HG03460 (cell line): Measurements from ENCODE around the gene RAI1.
"Not testable (repeated sequence)": the region's sequence is repeated elsewhere in the genome, so short reads cannot be mapped to it uniquely, and the experiment has no call there.

Source experiments
- ATAC-seq: cut with Tn5 transposase; IDR thresholded peaks from one replicate; pipeline ENCODE4 v1.9.1; 2021; ENCODE audit not compliant: unreplicated experiment

The RAI1 gene

DNA sequence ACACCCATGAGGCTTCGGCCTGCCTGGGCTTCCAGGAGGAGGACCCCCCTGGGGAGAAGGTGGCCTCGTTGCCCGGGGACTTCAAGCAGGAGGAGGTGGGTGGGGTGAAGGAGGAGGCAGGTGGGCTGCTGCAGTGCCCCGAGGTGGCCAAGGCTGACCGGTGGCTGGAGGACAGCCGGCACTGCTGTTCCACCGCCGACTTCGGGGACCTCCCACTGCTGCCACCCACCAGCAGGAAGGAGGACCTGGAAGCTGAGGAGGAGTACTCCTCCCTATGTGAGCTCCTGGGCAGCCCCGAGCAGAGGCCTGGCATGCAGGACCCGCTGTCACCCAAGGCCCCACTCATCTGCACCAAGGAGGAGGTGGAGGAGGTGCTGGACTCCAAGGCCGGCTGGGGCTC lies 114.0 kb downstream of the RAI1 start:
- no peak for ATAC-seq

DNA sequence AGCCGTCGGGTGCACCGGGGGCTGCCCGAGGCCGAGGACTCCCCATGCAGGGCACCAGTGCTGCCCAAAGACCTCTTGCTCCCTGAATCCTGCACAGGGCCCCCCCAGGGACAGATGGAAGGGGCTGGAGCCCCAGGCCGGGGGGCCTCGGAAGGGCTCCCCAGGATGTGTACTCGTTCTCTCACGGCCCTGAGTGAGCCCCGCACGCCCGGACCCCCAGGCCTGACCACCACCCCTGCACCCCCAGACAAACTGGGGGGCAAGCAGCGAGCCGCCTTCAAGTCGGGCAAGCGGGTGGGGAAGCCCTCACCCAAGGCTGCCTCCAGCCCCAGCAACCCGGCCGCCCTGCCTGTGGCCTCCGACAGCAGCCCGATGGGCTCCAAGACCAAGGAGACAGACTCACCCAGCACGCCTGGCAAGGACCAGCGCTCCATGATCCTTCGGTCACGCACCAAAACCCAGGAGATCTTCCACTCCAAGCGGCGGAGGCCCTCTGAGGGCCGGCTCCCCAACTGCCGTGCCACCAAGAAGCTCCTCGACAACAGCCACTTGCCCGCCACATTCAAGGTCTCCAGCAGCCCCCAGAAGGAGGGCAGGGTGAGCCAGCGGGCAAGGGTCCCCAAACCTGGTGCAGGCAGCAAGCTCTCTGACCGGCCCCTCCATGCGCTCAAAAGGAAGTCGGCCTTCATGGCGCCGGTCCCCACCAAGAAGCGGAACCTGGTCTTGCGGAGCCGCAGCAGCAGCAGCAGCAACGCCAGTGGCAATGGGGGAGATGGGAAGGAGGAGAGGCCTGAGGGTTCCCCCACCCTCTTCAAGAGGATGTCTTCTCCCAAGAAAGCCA lies 114.9 kb downstream of the RAI1 start:
- ATAC-seq, result no peak

DNA sequence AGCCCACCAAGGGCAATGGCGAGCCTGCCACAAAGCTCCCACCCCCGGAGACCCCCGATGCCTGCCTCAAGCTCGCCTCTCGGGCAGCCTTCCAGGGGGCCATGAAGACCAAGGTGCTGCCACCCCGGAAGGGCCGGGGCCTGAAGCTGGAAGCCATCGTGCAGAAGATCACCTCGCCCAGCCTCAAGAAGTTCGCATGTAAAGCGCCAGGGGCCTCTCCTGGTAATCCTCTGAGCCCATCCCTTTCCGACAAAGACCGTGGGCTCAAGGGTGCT lies 115.5 kb downstream of the RAI1 start:
- ATAC-seq, result no peak

DNA sequence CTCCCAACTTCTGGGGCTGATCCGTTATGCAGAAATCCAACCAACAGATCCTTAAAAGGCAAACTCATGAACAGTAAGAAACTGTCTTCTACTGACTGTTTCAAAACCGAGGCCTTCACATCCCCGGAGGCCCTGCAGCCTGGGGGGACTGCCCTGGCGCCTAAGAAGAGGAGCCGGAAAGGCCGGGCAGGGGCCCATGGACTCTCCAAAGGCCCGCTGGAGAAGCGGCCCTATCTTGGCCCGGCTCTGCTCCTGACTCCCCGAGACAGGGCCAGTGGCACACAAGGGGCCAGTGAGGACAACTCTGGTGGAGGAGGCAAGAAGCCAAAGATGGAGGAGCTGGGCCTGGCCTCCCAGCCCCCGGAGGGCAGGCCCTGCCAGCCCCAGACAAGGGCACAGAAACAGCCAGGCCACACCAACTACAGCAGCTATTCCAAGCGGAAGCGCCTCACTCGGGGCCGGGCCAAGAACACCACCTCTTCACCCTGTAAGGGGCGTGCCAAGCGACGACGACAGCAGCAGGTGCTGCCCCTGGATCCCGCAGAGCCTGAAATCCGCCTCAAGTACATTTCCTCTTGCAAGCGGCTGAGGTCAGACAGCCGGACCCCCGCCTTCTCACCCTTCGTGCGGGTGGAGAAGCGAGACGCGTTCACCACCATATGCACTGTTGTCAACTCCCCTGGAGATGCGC lies 116.0 kb downstream of the RAI1 start:
- ATAC-seq, result no peak

DNA sequence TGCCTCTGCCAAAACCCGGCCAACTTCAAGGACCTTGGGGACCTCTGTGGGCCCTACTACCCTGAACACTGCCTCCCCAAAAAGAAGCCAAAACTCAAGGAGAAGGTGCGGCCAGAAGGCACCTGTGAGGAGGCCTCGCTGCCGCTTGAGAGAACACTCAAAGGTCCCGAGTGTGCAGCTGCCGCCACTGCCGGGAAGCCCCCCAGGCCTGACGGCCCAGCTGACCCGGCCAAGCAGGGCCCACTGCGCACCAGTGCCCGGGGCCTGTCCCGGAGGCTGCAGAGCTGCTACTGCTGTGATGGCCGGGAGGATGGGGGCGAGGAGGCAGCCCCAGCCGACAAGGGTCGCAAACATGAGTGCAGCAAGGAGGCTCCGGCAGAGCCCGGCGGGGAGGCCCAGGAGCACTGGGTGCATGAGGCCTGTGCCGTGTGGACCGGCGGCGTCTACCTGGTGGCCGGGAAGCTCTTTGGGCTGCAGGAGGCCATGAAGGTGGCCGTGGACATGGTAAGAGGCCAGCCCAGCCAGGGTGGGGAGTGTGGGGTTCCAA lies 116.8 kb downstream of the RAI1 start:
- ATAC-seq, result no peak

DNA sequence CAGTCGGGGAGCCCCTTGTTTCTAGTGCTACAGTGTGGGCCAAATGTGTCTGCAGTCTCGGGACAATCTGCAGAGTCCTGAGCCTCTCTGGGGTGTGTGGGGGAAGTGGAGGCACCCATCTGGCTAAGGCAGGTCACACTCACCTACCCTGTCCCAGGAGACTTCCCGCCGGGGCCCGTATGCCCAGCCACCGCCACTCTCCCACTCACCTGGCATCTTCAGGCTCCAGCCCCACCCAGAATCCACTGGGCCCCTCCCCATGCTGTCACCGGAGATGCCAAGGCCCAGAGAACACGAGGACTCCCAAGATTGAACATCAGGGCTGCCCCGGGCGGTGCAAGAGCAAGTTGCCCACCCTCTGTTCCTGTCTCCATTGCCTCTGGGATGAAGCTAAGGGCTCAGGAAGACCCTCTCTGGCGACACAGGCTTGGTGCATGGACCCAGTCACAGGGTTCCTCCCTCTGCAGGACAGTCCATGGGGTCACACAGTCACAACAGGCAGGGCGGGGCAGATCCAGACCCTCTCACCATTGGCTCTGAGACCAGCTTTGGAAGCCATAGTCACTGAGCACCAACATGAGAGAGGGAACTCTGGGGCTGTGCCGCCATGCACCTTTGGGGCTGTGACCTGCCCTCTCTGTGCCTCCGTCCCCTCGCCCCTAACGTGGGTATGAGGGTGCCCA lies 117.5 kb downstream of the RAI1 start:
- ATAC-seq, result no peak

- ATAC-seq, result no peak
Observed at GRCh38 chr17:17800504-17801021, 119.3 kb downstream of the RAI1 start.

GRCh38 chr17:17801800-17802481 lies 120.7 kb downstream of the RAI1 start:
- ATAC-seq, result no peak

DNA sequence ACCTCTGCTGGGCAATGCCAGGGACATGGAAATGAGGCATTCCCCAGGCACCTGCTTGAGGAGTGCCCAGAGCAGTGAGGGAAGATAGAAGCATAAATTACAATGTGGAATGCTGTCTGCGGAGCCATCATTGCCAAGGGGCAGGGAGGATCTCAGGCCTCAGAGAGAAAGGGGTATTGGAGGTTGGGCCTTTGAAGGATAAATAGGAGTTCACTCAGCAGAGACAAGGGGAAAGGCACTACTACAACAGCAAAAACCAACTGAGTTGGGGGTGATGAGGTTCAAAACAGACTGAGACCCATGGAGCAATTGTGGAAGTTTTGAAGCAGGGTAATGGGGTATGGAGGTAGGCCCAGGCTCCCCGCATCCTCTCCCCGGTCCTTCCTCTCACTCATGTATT lies 122.7 kb downstream of the RAI1 start:
- no peak for ATAC-seq

- no peak for ATAC-seq
Observed at GRCh38 chr17:17805575-17805974, 124.3 kb downstream of the RAI1 start.

DNA sequence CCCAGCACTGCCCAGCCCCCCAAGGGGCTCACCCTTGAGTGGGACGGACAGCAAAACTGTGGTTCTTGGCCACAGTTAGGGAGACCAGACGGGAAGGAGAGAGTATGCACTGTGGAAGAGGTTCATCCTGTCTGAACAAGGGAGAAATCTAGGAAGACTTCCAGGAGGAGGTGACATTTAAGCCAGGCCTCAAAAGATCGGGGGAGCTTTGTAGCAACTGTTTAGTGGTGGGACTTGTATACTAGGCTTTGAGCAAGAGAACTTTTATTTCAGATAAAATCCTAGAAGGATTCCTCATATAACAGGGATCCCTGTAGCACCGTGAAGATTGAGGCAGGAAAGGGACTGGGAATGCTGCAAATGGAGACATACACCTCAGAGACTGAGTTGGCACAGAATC lies 124.8 kb downstream of the RAI1 start:
- ATAC-seq, result no peak

- no peak for ATAC-seq
Observed at GRCh38 chr17:17806611-17807274, 125.5 kb downstream of the RAI1 start.

- ATAC-seq, result no peak
Observed at GRCh38 chr17:17807440-17807839, 126.2 kb downstream of the RAI1 start.

GRCh38 chr17:17808200-17808599 lies 126.9 kb downstream of the RAI1 start:
- ATAC-seq, result not testable (repeated sequence)

- ATAC-seq, result no peak
Observed at GRCh38 chr17:17808706-17809432, 127.6 kb downstream of the RAI1 start.

DNA sequence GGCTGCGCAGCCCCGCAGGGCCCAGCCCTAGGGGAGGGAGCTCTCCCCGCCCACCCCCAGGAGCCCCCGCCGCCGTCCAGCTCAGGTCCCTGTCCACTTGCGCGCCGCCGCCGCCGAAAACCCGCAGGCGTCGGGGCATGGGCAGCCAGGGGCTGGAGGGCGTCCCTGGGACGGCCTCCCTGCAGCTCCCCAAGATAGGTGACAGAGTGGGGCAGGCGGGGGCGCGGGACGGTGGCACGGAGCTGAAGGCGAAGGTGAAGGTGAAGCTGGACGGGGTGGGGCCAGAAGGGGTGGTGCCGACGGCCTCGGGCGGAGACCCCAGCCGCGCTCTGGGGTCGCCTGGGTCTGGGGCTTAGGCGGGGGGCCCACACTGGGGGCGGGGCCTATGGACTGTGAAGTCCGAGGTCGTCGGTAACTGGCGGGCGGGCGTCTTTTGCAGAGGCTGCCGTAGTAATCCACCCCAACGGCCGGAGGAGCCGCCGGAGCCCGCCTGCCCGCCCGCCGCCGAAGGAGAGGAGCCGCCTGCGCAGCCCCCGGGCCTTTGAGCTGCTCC lies 128.3 kb downstream of the RAI1 start:
- no peak for ATAC-seq

DNA sequence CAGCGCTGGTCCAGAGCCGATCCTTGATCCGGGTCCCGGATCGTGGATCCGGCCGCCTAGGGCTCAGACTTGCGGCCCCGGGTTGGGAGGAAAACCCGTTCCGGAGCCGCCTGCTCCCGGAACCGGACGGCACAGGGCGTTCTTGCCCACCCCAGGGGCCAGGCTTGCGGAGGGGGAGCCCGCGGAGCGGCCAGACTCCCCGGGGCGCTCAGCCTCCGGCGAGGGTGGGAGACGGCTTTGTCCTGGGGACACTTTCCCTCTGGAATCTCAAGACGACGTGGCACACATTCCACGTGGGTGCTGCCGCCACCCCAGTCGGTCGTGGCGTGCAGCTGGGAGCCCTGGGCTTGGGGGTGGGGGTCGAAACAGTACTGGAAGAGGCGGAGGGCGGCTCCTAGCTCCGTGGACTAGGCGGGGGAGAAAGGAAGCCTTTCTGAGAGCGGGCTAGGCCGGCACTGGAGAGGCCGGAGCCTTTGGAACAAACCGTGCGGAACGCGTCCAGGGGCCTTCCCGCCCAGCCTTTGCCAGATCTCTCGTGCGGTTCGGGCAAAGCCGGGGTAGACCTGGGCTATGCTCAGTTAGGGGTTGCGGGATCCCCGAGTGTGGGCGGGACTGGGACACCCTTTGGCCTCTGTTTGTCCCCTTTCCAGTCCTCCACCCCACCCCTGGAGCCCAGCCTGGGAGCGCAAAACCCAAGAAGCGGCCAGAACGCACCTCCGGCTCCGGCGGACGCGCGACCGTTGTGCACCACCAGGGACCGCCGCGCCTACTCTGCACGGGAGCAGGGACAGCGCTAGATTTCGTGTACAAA lies 129.0 kb downstream of the RAI1 start:
- ATAC-seq, result no peak

DNA sequence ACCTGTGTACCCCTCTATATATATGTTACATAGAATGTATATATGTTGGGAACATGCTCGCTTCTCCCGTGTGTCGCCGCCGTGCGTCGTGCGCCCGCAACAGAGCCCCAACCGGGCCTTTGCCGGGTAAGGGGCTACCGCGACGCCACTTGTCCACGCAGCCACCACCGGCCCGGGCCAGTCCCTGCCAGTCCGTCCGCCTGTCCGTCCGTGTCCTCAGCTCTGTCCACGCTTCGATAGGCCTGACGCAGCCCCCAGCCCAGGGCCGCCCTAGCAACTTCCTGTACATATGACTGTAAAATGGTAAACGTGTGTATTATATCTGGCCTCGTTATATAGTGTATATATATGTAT lies 129.6 kb downstream of the RAI1 start:
- ATAC-seq, result no peak
